Small intestine (tissue), 7 donors: ENCODE results near the gene TTC23. TPM values are rescaled to one million over a fixed set of nuclear protein-coding genes. Genes with fewer than 3 reads are reported as not detected.
A peak's percentile ranks its signal among the peaks of the same experiment; 100 is the strongest.

Source experiments
- DNase-seq, 2 donors: peaks; one replicate each; pipeline versions ENCODE4 v3.0.0 to v3.0.0-alpha.2; 2013
- FAIRE-seq: peaks from 2 replicates; lab custom pipeline; 2012; peaks lifted over from hg19 to GRCh38; lab: Jason Lieb, UNC
- H3K27ac ChIP-seq, 3 donors: one replicate each; pipeline ENCODE4 v1.5.1; 2013; ENCODE audit warnings: low read length in 2 of 3, mild to moderate bottlenecking in 2 of 3, control low read depth in 1 of 3, inconsistent platforms in 1 of 3, low read depth in 1 of 3, moderate library complexity in 1 of 3
- H3K27me3 ChIP-seq, 3 donors: one replicate each; pipeline ENCODE4 v1.6.1; 2013; ENCODE audit warnings: low read length in 3 of 3, inconsistent platforms in 1 of 3; ENCODE audit not compliant: control insufficient read depth in 3 of 3, insufficient read depth in 3 of 3
- H3K36me3 ChIP-seq, 3 donors: one replicate each; pipeline ENCODE4 v1.6.1; 2013; ENCODE audit warnings: low read length in 3 of 3, inconsistent platforms in 1 of 3, low read depth in 1 of 3, mild to moderate bottlenecking in 1 of 3, moderate library complexity in 1 of 3; ENCODE audit not compliant: control insufficient read depth in 3 of 3, insufficient read depth in 2 of 3
- H3K4me1 ChIP-seq, 3 donors: one replicate each; pipeline ENCODE4 v1.6.1; 2013; ENCODE audit warnings: low read length in 2 of 3, inconsistent platforms in 1 of 3, low read depth in 1 of 3, mild to moderate bottlenecking in 1 of 3, moderate library complexity in 1 of 3; ENCODE audit not compliant: control insufficient read depth in 3 of 3, insufficient read depth in 2 of 3
- H3K4me3 ChIP-seq, 3 donors: one replicate each; pipeline ENCODE4 v1.5.1; 2013; ENCODE audit warnings: low read length in 3 of 3, control low read depth in 1 of 3, inconsistent platforms in 1 of 3, low read depth in 1 of 3, mild to moderate bottlenecking in 1 of 3, moderate library complexity in 1 of 3
- H3K9me3 ChIP-seq, 2 donors: one replicate each; pipeline ENCODE4 v1.6.1; 2013; ENCODE audit warnings: low read depth in 1 of 2, low read length in 1 of 2; ENCODE audit not compliant: control insufficient read depth in 2 of 2, insufficient read depth in 1 of 2
- WGBS, 3 donors: extraction: QIAGEN DNeasy Blood & Tissue Kit; methylation state at CpG; one replicate each; pipeline ENCODE4 v1.1.7; 2013; 5-methylcytosine and 5-hydroxymethylcytosine counted together
- polyA plus RNA-seq, 4 donors: library from polyadenylated mRNA; stranded (reverse) in 3 of 4; unstranded in 1 of 4; fragments of 200-250 nt in 3 of 4; fragments of 120-200 nt in 1 of 4; gene quantifications; one replicate each; pipeline versions ENCODE4 v1.2.1 to v1.2.3, GENCODE V29; 2013
- donor health status: healthy with polysubstance abuse.
- donor health status: control.
- donor health status: control.
- donor health status: Bipolar disorder and iron deficiency.
- donor health status: healthy.

The TTC23 gene
- polyA plus RNA-seq, 4 donors, result 3.6 to 17.2 (median 6.3) TPM

GRCh38 chr15:99132634-99133287, 116.6 kb downstream of the TTC23 start:
- Histone ChIP-seq H3K4me3 (peak overlapping the region in 1 of 3 donors; percentile 3), H3K36me3 (peaks cover 0 to 38% (median 0%) of the 10 kb centered on the region in 3 donors), H3K9me3 (peaks cover 0 to 12% of the 10 kb centered on the region in 2 donors), H3K27me3 (no peaks in the 10 kb centered on the region), H3K4me1 (peaks cover 0 to 15% (median 0%) of the 10 kb centered on the region in 3 donors), H3K27ac (peak overlapping the region in 1 of 3 donors; percentile 52)
- peak; percentile 53 to 86 for DNase-seq
- FAIRE-seq, result no peak
- WGBS, 3 donors, result 52 to 78% (median 55%) methylated on average over 18 of the region's 18 CpGs

- WGBS, 3 donors, result 67 to 91% (median 87%) methylated on average over 4 of the region's 4 CpGs
- FAIRE-seq (no peak), DNase-seq (no peak)
- Histone ChIP-seq H3K4me1 (peaks cover 0 to 15% (median 0%) of the 10 kb centered on the region in 3 donors), H3K27ac (peak overlapping the region in 1 of 3 donors; percentile 52), H3K27me3 (no peaks in the 10 kb centered on the region), H3K9me3 (peaks cover 0 to 12% of the 10 kb centered on the region in 2 donors), H3K4me3 (peak overlapping the region in 1 of 3 donors; percentile 3), H3K36me3 (peaks cover 0 to 33% (median 0%) of the 10 kb centered on the region in 3 donors)
Observed at GRCh38 chr15:99132122-99132521, 117.3 kb downstream of the TTC23 start.

GRCh38 chr15:99131441-99132023, 117.8 kb downstream of the TTC23 start:
- 86 to 95% (median 88%) methylated on average over 25 of the region's 25 CpGs for WGBS, 3 donors
- H3K9me3 ChIP-seq, result peaks cover 0 to 12% of the 10 kb centered on the region in 2 donors
- H3K4me3 ChIP-seq, result peak overlapping the region in 1 of 3 donors; percentile 21
- H3K27me3 ChIP-seq, result no peaks in the 10 kb centered on the region
- H3K4me1 ChIP-seq, result peaks cover 0 to 15% (median 0%) of the 10 kb centered on the region in 3 donors
- FAIRE-seq, result no peak
- H3K36me3 ChIP-seq, result peaks cover 0 to 30% (median 0%) of the 10 kb centered on the region in 3 donors
- peak overlapping the region in 1 of 3 donors; percentile 27 for H3K27ac ChIP-seq
- peak in 1 of 2 donors; percentile 48 for DNase-seq

- Histone ChIP-seq H3K36me3 (peaks cover 0 to 32% (median 0%) of the 10 kb centered on the region in 3 donors), H3K4me3 (peak overlapping the region in 1 of 3 donors; percentile 21), H3K27ac (peak overlapping the region in 1 of 3 donors; percentile 27), H3K9me3 (peaks cover 0 to 12% of the 10 kb centered on the region in 2 donors), H3K4me1 (peaks cover 0 to 15% (median 0%) of the 10 kb centered on the region in 3 donors), H3K27me3 (no peaks in the 10 kb centered on the region)
- DNase-seq (no peak), FAIRE-seq (no peak)
- WGBS, 3 donors, result 92 to 95% (median 93%) methylated on average over 30 of the region's 30 CpGs
Observed at GRCh38 chr15:99130765-99131440, 118.5 kb downstream of the TTC23 start.

- Histone ChIP-seq H3K9me3 (peaks cover 0 to 12% of the 10 kb centered on the region in 2 donors), H3K27me3 (no peaks in the 10 kb centered on the region), H3K4me1 (peaks cover 0 to 15% (median 0%) of the 10 kb centered on the region in 3 donors), H3K27ac (no peak overlapping the region), H3K4me3 (no peak overlapping the region), H3K36me3 (peaks cover 0 to 32% (median 0%) of the 10 kb centered on the region in 3 donors)
- FAIRE-seq (no peak), DNase-seq (peak in 1 of 2 donors; percentile 55)
- 53 to 69% (median 59%) methylated on average over 13 of the region's 13 CpGs for WGBS, 3 donors
Observed at GRCh38 chr15:99130314-99130713, 119.1 kb downstream of the TTC23 start.

GRCh38 chr15:99129644-99130043, 119.7 kb downstream of the TTC23 start:
- DNase-seq (no peak), FAIRE-seq (no peak)
- 85 to 93% (median 86%) methylated on average over 16 of the region's 16 CpGs for WGBS, 3 donors

GRCh38 chr15:99128411-99128810, 121.0 kb downstream of the TTC23 start:
- Histone ChIP-seq H3K27me3 (no peaks in the 10 kb centered on the region), H3K4me3 (no peak overlapping the region), H3K9me3 (peaks cover 0 to 12% of the 10 kb centered on the region in 2 donors), H3K36me3 (peaks cover 0 to 34% (median 0%) of the 10 kb centered on the region in 3 donors), H3K27ac (no peak overlapping the region), H3K4me1 (peaks cover 0 to 26% (median 4%) of the 10 kb centered on the region in 3 donors)
- DNase-seq (no peak), FAIRE-seq (no peak)
- WGBS, 3 donors, result 89 to 97% (median 92%) methylated on average over 6 of the region's 6 CpGs

More at GRCh38 chr15:99129644-99130043, 119.7 kb downstream of the TTC23 start:
- no peak overlapping the region for H3K4me3 ChIP-seq
- H3K9me3 ChIP-seq, result peaks cover 0 to 12% of the 10 kb centered on the region in 2 donors
- peaks cover 0 to 32% (median 0%) of the 10 kb centered on the region in 3 donors for H3K36me3 ChIP-seq
- no peaks in the 10 kb centered on the region for H3K27me3 ChIP-seq
- peaks cover 0 to 15% (median 0%) of the 10 kb centered on the region in 3 donors for H3K4me1 ChIP-seq
- no peak overlapping the region for H3K27ac ChIP-seq

GRCh38 chr15:99127773-99128172, 121.6 kb downstream of the TTC23 start:
- WGBS, 3 donors, result 85 to 97% (median 90%) methylated on average over 3 of the region's 3 CpGs
- no peaks in the 10 kb centered on the region for H3K27me3 ChIP-seq
- no peak for FAIRE-seq
- H3K4me1 ChIP-seq, result peaks cover 4 to 25% (median 5%) of the 10 kb centered on the region in 3 donors
- peaks cover 0 to 12% of the 10 kb centered on the region in 2 donors for H3K9me3 ChIP-seq
- DNase-seq, result no peak
- no peak overlapping the region for H3K4me3 ChIP-seq
- peaks cover 0 to 35% (median 0%) of the 10 kb centered on the region in 3 donors for H3K36me3 ChIP-seq
- no peak overlapping the region for H3K27ac ChIP-seq
